Sigmoid colon (tissue), 7 donors: ENCODE results near the gene SPTLC2. TPM values are rescaled to one million over a fixed set of nuclear protein-coding genes. Genes with fewer than 3 reads are reported as not detected.

ENCODE experiments used
- DNase-seq: peaks from one replicate; pipeline ENCODE4 v3.0.0-alpha.2; 2019
- H3K27ac ChIP-seq, 4 donors: fragments of 200-600 bp; sonication (generic); one replicate each; pipeline ENCODE4 v1.5.1; 2016 to 2019; ENCODE audit warnings: mild to moderate bottlenecking in 1 of 4
- H3K27me3 ChIP-seq, 3 donors: fragments of 200-600 bp; sonication (generic); one replicate each; pipeline ENCODE4 v1.5.1; 2019; ENCODE audit warnings: mild to moderate bottlenecking in 1 of 3
- H3K36me3 ChIP-seq, 4 donors: fragments of 200-600 bp; sonication (generic); one replicate each; pipeline ENCODE4 v1.5.1; 2016 to 2019
- H3K4me1 ChIP-seq, 4 donors: fragments of 200-600 bp; sonication (generic); one replicate each; pipeline ENCODE4 v1.5.1; 2017 to 2019
- H3K4me3 ChIP-seq, 4 donors: fragments of 200-600 bp; sonication (generic); one replicate each; pipeline ENCODE4 v1.5.1; 2017 to 2019; ENCODE audit warnings: mild to moderate bottlenecking in 2 of 4, moderate library complexity in 1 of 4
- H3K9me3 ChIP-seq, 4 donors: fragments of 200-600 bp in 3 of 4; sonication (generic) in 3 of 4; one replicate each; pipeline versions ENCODE4 v1.5.1 to v1.6.1; 2013 to 2019
- EP300 ChIP-seq, 4 donors: sonication (generic); formaldehyde crosslinking; IDR thresholded peaks; one replicate each; pipeline ENCODE4 v1.6.1; 2017; ENCODE audit warnings: antibody characterized with exemption in 4 of 4
- POLR2A ChIP-seq, 2 donors: fragments of 450-650 bp; IDR thresholded peaks; one replicate each; pipeline ENCODE4 v1.6.1; 2016; ENCODE audit warnings: antibody characterized with exemption in 2 of 2, mild to moderate bottlenecking in 2 of 2, moderate library complexity in 2 of 2
- POLR2AphosphoS5 ChIP-seq, 4 donors: sonication (generic); formaldehyde crosslinking; IDR thresholded peaks; one replicate each; pipeline ENCODE4 v1.6.1; 2017; ENCODE audit warnings: antibody characterized with exemption in 4 of 4
- WGBS, 2 donors: extraction: QIAGEN DNeasy Blood & Tissue Kit; methylation state at CpG; one replicate each; pipeline ENCODE4 v1.1.7; 2013; 5-methylcytosine and 5-hydroxymethylcytosine counted together
- intact Hi-C: fragments of 100-400 bp; cut with DNase I; formaldehyde crosslinking; loops from one replicate; pipeline ENCODE4 v1.15.1; 2023
- polyA plus RNA-seq, 3 donors: library from polyadenylated mRNA; stranded (reverse); fragments of 200-250 nt; gene quantifications; one replicate each; pipeline ENCODE4 v1.2.3, GENCODE V29; 2013
- total RNA-seq, 4 donors: library from RNA; depleted of rRNA; stranded (reverse); fragments of >200 nt; gene quantifications; one replicate each; pipeline ENCODE4 v1.1.0, GENCODE V29; 2016
- TF ChIP-seq, protein P1 (sequence below), 4 experiments: fragments of 450-650 bp in 3 of 4; fragments of 200-600 bp in 1 of 4; IDR thresholded peaks; one replicate each; pipeline ENCODE4 v1.5.1; 2016 to 2019; ENCODE audit warnings: antibody characterized with exemption in 4 of 4, mild to moderate bottlenecking in 3 of 4, moderate library complexity in 2 of 4
- donor health status: healthy with polysubstance abuse.
- donor health status: Bipolar disorder and iron deficiency.
- donor health status: healthy.

The SPTLC2 gene
- total and polyA plus RNA-seq, 7 donors, result 2.8 to 27.6 (median 14.6) TPM

- WGBS, 2 donors, result 73 to 85% methylated on average over 14 of the region's 14 CpGs
- TF ChIP-seq, protein P1, sequence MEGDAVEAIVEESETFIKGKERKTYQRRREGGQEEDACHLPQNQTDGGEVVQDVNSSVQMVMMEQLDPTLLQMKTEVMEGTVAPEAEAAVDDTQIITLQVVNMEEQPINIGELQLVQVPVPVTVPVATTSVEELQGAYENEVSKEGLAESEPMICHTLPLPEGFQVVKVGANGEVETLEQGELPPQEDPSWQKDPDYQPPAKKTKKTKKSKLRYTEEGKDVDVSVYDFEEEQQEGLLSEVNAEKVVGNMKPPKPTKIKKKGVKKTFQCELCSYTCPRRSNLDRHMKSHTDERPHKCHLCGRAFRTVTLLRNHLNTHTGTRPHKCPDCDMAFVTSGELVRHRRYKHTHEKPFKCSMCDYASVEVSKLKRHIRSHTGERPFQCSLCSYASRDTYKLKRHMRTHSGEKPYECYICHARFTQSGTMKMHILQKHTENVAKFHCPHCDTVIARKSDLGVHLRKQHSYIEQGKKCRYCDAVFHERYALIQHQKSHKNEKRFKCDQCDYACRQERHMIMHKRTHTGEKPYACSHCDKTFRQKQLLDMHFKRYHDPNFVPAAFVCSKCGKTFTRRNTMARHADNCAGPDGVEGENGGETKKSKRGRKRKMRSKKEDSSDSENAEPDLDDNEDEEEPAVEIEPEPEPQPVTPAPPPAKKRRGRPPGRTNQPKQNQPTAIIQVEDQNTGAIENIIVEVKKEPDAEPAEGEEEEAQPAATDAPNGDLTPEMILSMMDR (IDR thresholded peaks at IDR 0.05), result no peak
- TF ChIP-seq POLR2A (IDR thresholded peaks at IDR 0.05) (no peak), POLR2AphosphoS5 (IDR thresholded peaks at IDR 0.05) (no peak), EP300 (IDR thresholded peaks at IDR 0.05) (no peak)
- DNase-seq, result no peak
- Histone ChIP-seq H3K4me3 (no peak overlapping the region), H3K27me3 (no peaks in the 10 kb centered on the region), H3K27ac (no peak overlapping the region), H3K9me3 (no peaks in the 10 kb centered on the region), H3K36me3 (peaks cover 24 to 60% (median 43%) of the 10 kb centered on the region in 4 donors), H3K4me1 (no peaks in the 10 kb centered on the region)
- intact Hi-C loops, result no loop called here
Observed at GRCh38 chr14:77469067-77469505, 147.4 kb downstream of the SPTLC2 start.

DNA sequence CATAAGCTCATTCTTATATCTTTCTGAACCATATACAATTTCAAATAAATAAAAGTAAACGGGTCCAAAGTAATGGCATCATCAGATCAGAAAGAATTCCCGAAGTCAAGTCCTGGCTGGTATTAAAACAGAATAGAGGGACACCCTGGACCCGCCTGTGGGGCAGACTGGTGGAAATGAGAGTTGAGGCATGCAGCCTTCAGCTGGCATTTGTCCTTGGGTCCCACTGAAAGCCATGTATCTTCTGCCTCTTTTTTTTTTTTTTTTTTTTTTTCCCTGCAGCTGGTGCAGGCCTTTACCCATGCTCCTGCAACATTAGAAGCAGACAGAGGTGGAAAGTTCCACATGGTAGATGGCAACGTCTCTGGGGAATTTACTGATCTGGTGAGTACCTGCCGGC lies 148.6 kb downstream of the SPTLC2 start:
- TF ChIP-seq POLR2A (IDR thresholded peaks at IDR 0.05), result no peak
- no peak for TF ChIP-seq POLR2AphosphoS5 (IDR thresholded peaks at IDR 0.05)
- TF ChIP-seq, protein P1 (IDR thresholded peaks at IDR 0.05), result no peak
- TF ChIP-seq EP300 (IDR thresholded peaks at IDR 0.05), result no peak
- 85 to 86% methylated on average over 5 of the region's 5 CpGs for WGBS, 2 donors
- Histone ChIP-seq H3K4me3 (no peak overlapping the region), H3K4me1 (no peaks in the 10 kb centered on the region), H3K27ac (no peak overlapping the region), H3K27me3 (no peaks in the 10 kb centered on the region), H3K9me3 (no peaks in the 10 kb centered on the region), H3K36me3 (peaks cover 36 to 73% (median 50%) of the 10 kb centered on the region in 4 donors)
- intact Hi-C loops, result no loop called here
- DNase-seq, result no peak

GRCh38 chr14:77459072-77459723 lies 157.2 kb downstream of the SPTLC2 start:
- Histone ChIP-seq H3K27me3 (no peaks in the 10 kb centered on the region), H3K4me1 (peaks cover 0 to 32% (median 20%) of the 10 kb centered on the region in 4 donors), H3K4me3 (peak overlapping the region; percentile 61 to 90 (median 84)), H3K27ac (peak overlapping the region in 3 of 4 donors; percentile 85 to 96 (median 89)), H3K9me3 (no peaks in the 10 kb centered on the region), H3K36me3 (peaks cover 29 to 47% (median 42%) of the 10 kb centered on the region in 4 donors)
- no peak for DNase-seq
- TF ChIP-seq POLR2AphosphoS5 (IDR thresholded peaks at IDR 0.05) (no peak), POLR2A (IDR thresholded peaks at IDR 0.05) (no peak), EP300 (IDR thresholded peaks at IDR 0.05) (no peak)
- TF ChIP-seq, protein P1 (IDR thresholded peaks at IDR 0.05), result peak in 3 of 4 experiments; percentile 38 to 53 (median 41)
- 30 to 40% methylated on average over 13 of the region's 13 CpGs for WGBS, 2 donors
- intact Hi-C loops, result loop anchor here (2.0 to 5.0 kb wide), 5 partner anchors 82 to 303 kb away; partner anchors contain the start of genes ALKBH1, GSTZ1, POMT2 and SAMD15

DNA sequence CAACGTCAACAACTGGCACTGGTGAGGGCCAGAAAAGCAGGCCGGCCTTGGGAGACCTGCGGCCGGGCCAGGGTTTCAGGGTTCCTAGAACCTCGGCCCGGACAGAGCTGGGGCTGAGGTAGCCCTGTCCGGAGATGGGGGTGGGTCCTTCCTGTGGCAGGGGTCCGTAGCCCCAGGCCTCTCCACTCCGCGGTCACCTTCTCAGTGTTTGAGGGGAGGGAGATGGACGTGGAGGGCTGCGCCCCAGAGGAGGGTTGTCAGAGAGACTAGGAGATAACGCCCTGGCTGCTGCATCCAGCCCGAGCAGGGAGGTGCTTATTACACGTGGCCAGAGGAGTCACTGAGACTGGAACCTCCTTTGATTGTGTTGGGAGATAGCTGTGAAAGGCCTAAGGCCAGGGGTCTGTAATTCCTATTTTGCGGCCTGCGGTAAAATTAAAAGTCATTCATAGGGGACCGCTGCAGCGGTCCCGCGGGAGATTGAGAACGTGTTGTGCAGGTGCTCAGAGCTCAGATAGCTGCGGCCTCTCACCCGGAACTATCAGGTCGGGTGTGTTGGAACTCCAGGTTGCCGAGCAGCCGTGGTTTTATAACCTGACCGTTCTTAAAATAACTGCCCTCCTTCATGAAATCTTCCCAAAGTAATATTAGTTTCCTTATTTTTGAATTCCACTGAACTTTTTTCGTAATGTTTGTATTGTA lies 158.0 kb downstream of the SPTLC2 start:
- 0% methylated on average over 29 of the region's 29 CpGs for WGBS, 2 donors
- intact Hi-C loops, result loop anchor here (2.0 to 5.0 kb wide), 5 partner anchors 82 to 304 kb away; partner anchors contain the start of genes ALKBH1, GSTZ1, POMT2 and SAMD15

More for the DNA sequence above, 158.0 kb downstream of the SPTLC2 start:
- peaks cover 28 to 43% (median 36%) of the 10 kb centered on the region in 4 donors for H3K36me3 ChIP-seq
- no peaks in the 10 kb centered on the region for H3K27me3 ChIP-seq
- peak overlapping the region; percentile 85 to 96 (median 90) for H3K27ac ChIP-seq
- TF ChIP-seq, protein P1 (IDR thresholded peaks at IDR 0.05), result no peak
- TF ChIP-seq EP300 (IDR thresholded peaks at IDR 0.05) (no peak), POLR2A (IDR thresholded peaks at IDR 0.05) (no peak), POLR2AphosphoS5 (IDR thresholded peaks at IDR 0.05) (no peak)
- peaks cover 0 to 32% (median 20%) of the 10 kb centered on the region in 4 donors for H3K4me1 ChIP-seq
- DNase-seq, result no peak
- H3K9me3 ChIP-seq, result no peaks in the 10 kb centered on the region
- H3K4me3 ChIP-seq, result peak overlapping the region; percentile 61 to 90 (median 84)
